ENCODE results near the gene HORMAD2. TPM values are rescaled to one million over a fixed set of nuclear protein-coding genes. Genes with fewer than 3 reads are reported as not detected.
"Not testable (repeated sequence)": the region's sequence is repeated elsewhere in the genome, so short reads cannot be mapped to it uniquely, and the experiment has no call there.

The HORMAD2 gene
- total RNA-seq, 6 experiments from 2014 or later: not detected

DNA sequence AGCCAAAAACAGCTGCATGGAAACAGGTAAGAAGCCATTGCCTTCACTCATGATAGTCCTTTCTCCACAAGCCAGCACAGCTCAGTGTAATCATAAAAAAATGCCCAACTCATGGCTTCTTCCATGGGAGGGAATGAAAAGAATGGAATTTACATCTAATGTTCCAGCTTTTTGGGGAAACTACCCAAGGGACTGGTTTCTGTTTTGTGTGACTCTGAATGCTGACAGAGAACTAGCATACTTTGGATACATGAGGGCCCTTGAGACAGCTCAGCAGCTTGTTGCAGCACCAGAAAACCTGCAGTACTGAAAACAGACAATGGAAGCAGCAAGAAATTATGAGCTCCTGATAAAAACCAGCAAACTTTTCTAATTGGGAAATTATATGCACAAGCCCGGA, 24.2 kb upstream of the HORMAD2 start:
- no peaks in the 10 kb centered on the region for H3K4me1 Mint-ChIP-seq (ENCODE audit: low read depth)
- no peak overlapping the region for H3K27ac Mint-ChIP-seq
- no peak overlapping the region for H3K4me3 Mint-ChIP-seq
- no peaks in the 10 kb centered on the region for H3K36me3 Mint-ChIP-seq (ENCODE audit: low read depth)
- H3K27me3 Mint-ChIP-seq (ENCODE audit: insufficient read depth): peaks cover 5% of the 10 kb centered on the region; the same call in 1 of the 2 replicates
- no peak for DNase-seq
- TF ChIP-seq, protein P1, sequence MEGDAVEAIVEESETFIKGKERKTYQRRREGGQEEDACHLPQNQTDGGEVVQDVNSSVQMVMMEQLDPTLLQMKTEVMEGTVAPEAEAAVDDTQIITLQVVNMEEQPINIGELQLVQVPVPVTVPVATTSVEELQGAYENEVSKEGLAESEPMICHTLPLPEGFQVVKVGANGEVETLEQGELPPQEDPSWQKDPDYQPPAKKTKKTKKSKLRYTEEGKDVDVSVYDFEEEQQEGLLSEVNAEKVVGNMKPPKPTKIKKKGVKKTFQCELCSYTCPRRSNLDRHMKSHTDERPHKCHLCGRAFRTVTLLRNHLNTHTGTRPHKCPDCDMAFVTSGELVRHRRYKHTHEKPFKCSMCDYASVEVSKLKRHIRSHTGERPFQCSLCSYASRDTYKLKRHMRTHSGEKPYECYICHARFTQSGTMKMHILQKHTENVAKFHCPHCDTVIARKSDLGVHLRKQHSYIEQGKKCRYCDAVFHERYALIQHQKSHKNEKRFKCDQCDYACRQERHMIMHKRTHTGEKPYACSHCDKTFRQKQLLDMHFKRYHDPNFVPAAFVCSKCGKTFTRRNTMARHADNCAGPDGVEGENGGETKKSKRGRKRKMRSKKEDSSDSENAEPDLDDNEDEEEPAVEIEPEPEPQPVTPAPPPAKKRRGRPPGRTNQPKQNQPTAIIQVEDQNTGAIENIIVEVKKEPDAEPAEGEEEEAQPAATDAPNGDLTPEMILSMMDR (IDR thresholded peaks at IDR 0.05): no peak
- peaks cover 10% of the 10 kb centered on the region; the same call in 1 of the 2 replicates for H3K9me3 Mint-ChIP-seq

- no peak for DNase-seq
- H3K36me3 Mint-ChIP-seq (ENCODE audit: low read depth): no peaks in the 10 kb centered on the region
- TF ChIP-seq, protein P1 (IDR thresholded peaks at IDR 0.05): no peak
- H3K4me1 Mint-ChIP-seq (ENCODE audit: low read depth): no peaks in the 10 kb centered on the region
- peaks cover 10% of the 10 kb centered on the region; the same call in 1 of the 2 replicates for H3K27me3 Mint-ChIP-seq (ENCODE audit: insufficient read depth)
- peaks cover 10% of the 10 kb centered on the region; the same call in 1 of the 2 replicates for H3K9me3 Mint-ChIP-seq
- no peak overlapping the region for H3K27ac Mint-ChIP-seq
- H3K4me3 Mint-ChIP-seq: no peak overlapping the region
Observed at GRCh38 chr22:30057375-30057774, 22.9 kb upstream of the HORMAD2 start.

- Mint-ChIP-seq H3K27me3 (ENCODE audit: insufficient read depth) (peaks cover 13% of the 10 kb centered on the region; the same call in 1 of the 2 replicates), H3K9me3 (peaks cover 17% of the 10 kb centered on the region)
- H3K4me3 Mint-ChIP-seq; H3K27ac Mint-ChIP-seq; H3K4me1 Mint-ChIP-seq (ENCODE audit: low read depth); DNase-seq; H3K36me3 Mint-ChIP-seq (ENCODE audit: low read depth): not testable (repeated sequence)
Observed at GRCh38 chr22:30059346-30060020, 20.8 kb upstream of the HORMAD2 start.

GRCh38 chr22:30061094-30061493, 19.2 kb upstream of the HORMAD2 start:
- H3K27ac Mint-ChIP-seq; H3K36me3 Mint-ChIP-seq (ENCODE audit: low read depth); H3K4me1 Mint-ChIP-seq (ENCODE audit: low read depth); DNase-seq; H3K4me3 Mint-ChIP-seq: not testable (repeated sequence)
- Mint-ChIP-seq H3K9me3 (peaks cover 20% of the 10 kb centered on the region), H3K27me3 (ENCODE audit: insufficient read depth) (peaks cover 13% of the 10 kb centered on the region; the same call in 1 of the 2 replicates)

DNA sequence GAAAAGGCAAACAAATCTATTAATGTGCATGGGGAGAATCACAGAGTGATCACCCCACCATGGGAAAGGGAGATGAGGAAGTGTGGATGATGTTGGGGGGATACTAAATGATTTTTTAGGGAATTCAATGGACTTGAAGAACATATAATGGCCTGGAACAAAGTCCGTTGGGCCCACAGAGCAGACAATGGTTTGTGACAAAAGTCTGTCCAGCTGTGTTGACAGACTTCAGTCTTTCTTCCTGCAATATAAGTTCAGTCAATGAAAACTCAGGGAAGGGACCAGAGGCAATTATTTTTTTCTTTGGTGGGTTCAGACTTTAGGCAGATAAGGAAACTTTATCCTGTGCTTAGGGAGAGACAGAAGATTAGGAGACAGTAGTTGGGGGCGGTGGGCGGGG, 18.0 kb upstream of the HORMAD2 start:
- Mint-ChIP-seq H3K4me1 (ENCODE audit: low read depth) (no peaks in the 10 kb centered on the region), H3K36me3 (ENCODE audit: low read depth) (peaks cover 9% of the 10 kb centered on the region), H3K27me3 (ENCODE audit: insufficient read depth) (peaks cover 10% of the 10 kb centered on the region; the same call in 1 of the 2 replicates), H3K9me3 (peaks cover 13% of the 10 kb centered on the region), H3K4me3 (no peak overlapping the region), H3K27ac (no peak overlapping the region)
- DNase-seq: no peak
- TF ChIP-seq, protein P1 (IDR thresholded peaks at IDR 0.05): no peak

GRCh38 chr22:30062950-30063349, 17.3 kb upstream of the HORMAD2 start:
- TF ChIP-seq, protein P1 (IDR thresholded peaks at IDR 0.05): no peak
- H3K4me1 Mint-ChIP-seq (ENCODE audit: low read depth): no peaks in the 10 kb centered on the region

More at GRCh38 chr22:30062950-30063349, 17.3 kb upstream of the HORMAD2 start:
- peaks cover 10% of the 10 kb centered on the region; the same call in 1 of the 2 replicates for H3K27me3 Mint-ChIP-seq (ENCODE audit: insufficient read depth)
- H3K27ac Mint-ChIP-seq: no peak overlapping the region
- DNase-seq: no peak
- H3K9me3 Mint-ChIP-seq: peaks cover 10% of the 10 kb centered on the region
- no peak overlapping the region for H3K4me3 Mint-ChIP-seq
- H3K36me3 Mint-ChIP-seq (ENCODE audit: low read depth): peaks cover 9% of the 10 kb centered on the region

All from HFFc6 (cell line).